CD4-positive, alpha-beta memory T cell (primary cell): Measurements from ENCODE around the gene PPM1H. TPM values are rescaled to one million over a fixed set of nuclear protein-coding genes. Genes with fewer than 3 reads are reported as not detected.
A peak's percentile ranks its signal among the peaks of the same experiment; 100 is the strongest.
"Not testable (repeated sequence)": the region's sequence is repeated elsewhere in the genome, so short reads cannot be mapped to it uniquely, and the experiment has no call there.

ENCODE experiments used
- CTCF ChIA-PET: fragments of 350-600 bp; sonication (Branson Sonifier 250); formaldehyde crosslinking; loops from one replicate; lab custom pipeline; 2021; ENCODE audit warnings: inconsistent platforms; ENCODE audit not compliant: partially characterized antibody; lab: Charles Lee
- POLR2A ChIA-PET: fragments of 350-600 bp; sonication (Branson Sonifier 250); formaldehyde crosslinking; loops from one replicate; lab custom pipeline; 2021; ENCODE audit not compliant: partially characterized antibody; lab: Charles Lee
- DNase-seq, 5 donors: peaks; one replicate each; pipeline versions ENCODE4 v3.0.0 to v3.0.0-alpha.2; 2020 to 2022; ENCODE audit warnings: mixed read lengths in 1 of 5
- H3K27ac ChIP-seq: one replicate; pipeline ENCODE4 v1.7.0; 2013; ENCODE audit warnings: low read depth, low read length
- H3K27me3 ChIP-seq: 2 replicates; pipeline ENCODE4 v1.7.0; 2013; ENCODE audit warnings: mild to moderate bottlenecking, low read length, moderate library complexity; ENCODE audit not compliant: insufficient read depth
- H3K36me3 ChIP-seq: 2 replicates; pipeline ENCODE4 v1.7.0; 2013; ENCODE audit warnings: mild to moderate bottlenecking, low read length, moderate library complexity; ENCODE audit not compliant: insufficient read depth
- H3K4me1 ChIP-seq: 2 replicates; pipeline ENCODE4 v1.7.0; 2013; ENCODE audit warnings: mild to moderate bottlenecking, low read length, moderate library complexity; ENCODE audit not compliant: insufficient read depth
- H3K4me3 ChIP-seq, 2 donors: one replicate each; pipeline ENCODE4 v1.7.0; 2013; ENCODE audit warnings: low read length in 2 of 2, mild to moderate bottlenecking in 1 of 2
- H3K9me3 ChIP-seq, 2 donors: one replicate each; pipeline ENCODE4 v1.7.0; 2013; ENCODE audit warnings: low read length in 2 of 2, control low read depth in 1 of 2; ENCODE audit not compliant: control insufficient read depth in 1 of 2
- H3K27ac Mint-ChIP-seq, 7 donors: one replicate each; pipeline ENCODE4 v1.8.0; 2020 to 2021; ENCODE audit warnings: mixed read lengths in 7 of 7, mild to moderate bottlenecking in 6 of 7, inconsistent platforms in 3 of 7, moderate library complexity in 3 of 7
- H3K27me3 Mint-ChIP-seq, 2 donors: one replicate each; pipeline ENCODE4 v1.8.0; 2020 to 2021; ENCODE audit warnings: mixed read lengths in 2 of 2
- H3K36me3 Mint-ChIP-seq, 2 donors: one replicate each; pipeline ENCODE4 v1.8.0; 2020 to 2021; ENCODE audit warnings: mixed read lengths in 2 of 2, inconsistent platforms in 1 of 2, mild to moderate bottlenecking in 1 of 2
- H3K4me1 Mint-ChIP-seq, 4 donors: one replicate each; pipeline ENCODE4 v1.8.0; 2020 to 2021; ENCODE audit warnings: mixed read lengths in 4 of 4, mild to moderate bottlenecking in 1 of 4
- H3K4me3 Mint-ChIP-seq, 8 donors: one replicate each; pipeline ENCODE4 v1.8.0; 2020 to 2021; ENCODE audit warnings: mixed read lengths in 8 of 8, mild to moderate bottlenecking in 7 of 8, moderate library complexity in 6 of 8, inconsistent platforms in 3 of 8
- H3K9me3 Mint-ChIP-seq, 8 donors: one replicate each; pipeline ENCODE4 v1.8.0; 2020 to 2021; ENCODE audit warnings: mixed read lengths in 8 of 8, mild to moderate bottlenecking in 5 of 8, inconsistent platforms in 3 of 8, moderate library complexity in 1 of 8
- intact Hi-C: fragments of 100-400 bp; cut with micrococcal nuclease; formaldehyde crosslinking; loops from one replicate; pipeline ENCODE4 v1.15.1; 2023
- polyA plus RNA-seq, 2 donors: library from polyadenylated mRNA; unstranded; fragments of 300-500 nt; fragmentation: Illumina TruSeq; gene quantifications; one replicate each; pipeline ENCODE4 v1.2.3, GENCODE V29; 2021
- total RNA-seq, 2 experiments: library from RNA; stranded (reverse); gene quantifications; one replicate each; pipeline ENCODE4 v1.2.3, GENCODE V29; 2021

The PPM1H gene
- total and polyA plus RNA-seq, 4 experiments from 2014 or later, result 0.06 to 0.14 TPM; not detected in 2

DNA sequence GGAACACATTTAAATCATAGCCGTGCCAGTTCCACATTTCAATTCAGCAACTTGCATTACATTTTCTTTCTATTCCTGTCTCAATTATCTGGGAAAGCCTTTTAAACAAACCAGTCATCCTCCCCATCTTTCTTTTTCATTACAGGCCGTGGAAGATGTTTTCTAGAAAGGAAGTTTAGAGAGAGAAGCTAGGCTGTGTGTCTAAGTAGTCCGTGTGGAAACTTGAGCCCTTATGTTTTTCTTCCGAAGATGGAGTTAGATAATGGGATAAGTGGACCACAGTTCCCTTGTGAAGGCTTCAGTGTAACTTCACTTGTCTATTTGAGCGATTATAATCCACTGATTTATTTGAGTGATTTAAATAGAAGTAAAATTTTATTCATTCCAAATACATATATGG lies 12.4 kb upstream of the PPM1H start:
- CTCF ChIA-PET, result no interaction called here
- H3K27me3 ChIP-seq, result no peaks in the 10 kb centered on the region
- no peaks in the 10 kb centered on the region for H3K4me1 Mint-ChIP-seq
- intact Hi-C loops, result no loop called here
- POLR2A ChIA-PET, result no interaction called here
- no peaks in the 10 kb centered on the region for H3K36me3 Mint-ChIP-seq
- no peak overlapping the region for H3K27ac ChIP-seq
- H3K4me3 Mint-ChIP-seq, result no peak overlapping the region
- peaks cover 0 to 4% (median 0%) of the 10 kb centered on the region in 8 donors for H3K9me3 Mint-ChIP-seq
- no peaks in the 10 kb centered on the region for H3K4me1 ChIP-seq
- DNase-seq, result no peak
- peaks cover 9 to 10% of the 10 kb centered on the region in 2 donors for H3K27me3 Mint-ChIP-seq
- H3K4me3 ChIP-seq, result no peak overlapping the region
- H3K36me3 ChIP-seq, result no peaks in the 10 kb centered on the region
- H3K27ac Mint-ChIP-seq, result no peak overlapping the region
- H3K9me3 ChIP-seq, result no peaks in the 10 kb centered on the region

DNA sequence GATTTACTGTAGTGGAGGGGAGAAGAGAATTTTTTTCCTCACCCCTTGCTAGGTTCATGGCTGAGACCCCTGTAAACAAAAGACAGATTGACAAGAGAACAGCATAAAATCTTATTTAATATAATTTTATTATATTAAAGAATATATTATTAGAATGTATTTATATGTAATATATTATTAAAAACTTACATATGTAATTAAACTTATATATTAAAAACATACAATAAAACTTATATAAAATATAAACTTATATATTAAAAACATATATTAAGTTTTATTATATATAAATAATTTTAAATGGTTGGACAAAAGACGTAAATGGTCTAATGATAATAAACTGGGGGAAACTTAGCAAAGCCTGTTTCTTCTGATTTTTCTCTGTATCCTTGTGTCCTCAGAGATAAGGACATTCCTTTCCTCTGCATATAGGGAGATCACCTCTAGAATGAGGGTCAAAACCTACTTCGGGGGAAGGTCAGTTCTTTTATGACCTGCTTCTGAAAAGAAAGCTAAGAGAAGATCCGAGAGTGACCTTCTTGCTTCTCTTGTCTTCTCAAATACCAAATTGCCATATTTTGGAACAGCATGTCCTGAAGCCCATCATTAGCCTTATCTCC lies 8.9 kb upstream of the PPM1H start:
- no peaks in the 10 kb centered on the region for H3K36me3 ChIP-seq
- H3K4me3 ChIP-seq, result no peak overlapping the region
- no peak overlapping the region for H3K4me3 Mint-ChIP-seq
- no peak for DNase-seq
- H3K9me3 Mint-ChIP-seq, result no peaks in the 10 kb centered on the region
- no peaks in the 10 kb centered on the region for H3K4me1 Mint-ChIP-seq
- no peaks in the 10 kb centered on the region for H3K4me1 ChIP-seq
- no peaks in the 10 kb centered on the region for H3K27me3 ChIP-seq
- intact Hi-C loops, result no loop called here
- no peaks in the 10 kb centered on the region for H3K9me3 ChIP-seq
- peaks cover 9 to 10% of the 10 kb centered on the region in 2 donors for H3K27me3 Mint-ChIP-seq
- H3K36me3 Mint-ChIP-seq, result no peaks in the 10 kb centered on the region
- CTCF ChIA-PET, result no interaction called here
- H3K27ac Mint-ChIP-seq, result no peak overlapping the region
- POLR2A ChIA-PET, result no interaction called here
- H3K27ac ChIP-seq, result no peak overlapping the region

DNA sequence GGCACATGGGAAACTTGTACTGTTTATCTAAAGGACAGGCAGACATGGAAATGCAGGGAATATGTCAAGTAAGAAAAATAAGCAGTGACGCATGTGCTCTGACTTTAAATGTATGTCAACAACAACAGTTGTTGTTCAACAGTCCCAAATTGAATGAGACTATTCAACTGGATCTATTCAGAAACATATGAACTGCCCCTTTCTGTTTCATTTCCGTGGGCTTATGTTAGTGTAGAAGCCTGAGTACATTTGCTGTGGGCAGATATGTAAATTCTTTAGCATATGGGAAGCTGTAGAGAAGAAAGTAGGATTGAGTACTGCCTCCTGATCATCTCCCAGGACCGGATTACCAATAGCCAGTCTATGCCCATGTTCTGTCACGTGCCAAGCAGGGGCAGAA lies 7.4 kb upstream of the PPM1H start:
- H3K27ac Mint-ChIP-seq, POLR2A ChIA-PET, H3K9me3 Mint-ChIP-seq, H3K27ac ChIP-seq, DNase-seq, H3K9me3 ChIP-seq, H3K36me3 ChIP-seq, H3K4me3 ChIP-seq, CTCF ChIA-PET, H3K4me3 Mint-ChIP-seq, H3K36me3 Mint-ChIP-seq, H3K4me1 ChIP-seq, H3K4me1 Mint-ChIP-seq, H3K27me3 ChIP-seq, intact Hi-C loops: not testable (repeated sequence)
- H3K27me3 Mint-ChIP-seq, result peaks cover 11 to 14% of the 10 kb centered on the region in 2 donors

DNA sequence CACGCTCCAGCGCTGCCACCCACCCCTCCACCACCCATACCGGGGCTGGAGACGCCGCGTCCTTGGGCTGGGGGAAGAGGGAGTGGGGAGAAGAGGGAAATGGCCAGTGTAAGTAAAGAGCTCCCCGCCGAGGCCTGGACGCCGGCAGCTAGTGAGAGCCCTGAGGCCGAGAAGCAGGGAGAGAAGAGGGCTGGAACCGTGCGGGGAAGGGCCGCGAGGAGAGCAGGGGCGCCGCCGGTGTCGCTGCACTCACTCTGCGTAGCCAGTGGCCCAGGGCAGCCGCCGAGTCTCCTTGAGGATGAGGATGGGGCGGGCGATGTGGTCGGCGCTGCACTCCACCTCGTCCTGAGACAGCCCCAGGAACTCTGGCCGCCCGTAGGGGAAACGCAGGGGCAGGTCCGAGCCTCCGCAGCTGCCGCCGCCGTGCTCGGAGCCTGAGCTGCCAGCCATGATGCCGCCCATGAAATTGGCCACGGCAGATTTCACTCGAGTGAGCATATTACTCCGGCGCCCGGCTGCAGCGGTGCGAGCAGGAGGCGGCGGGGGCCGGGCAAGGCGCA lies 631 bp downstream of the PPM1H start:
- Mint-ChIP-seq H3K27ac (no peak overlapping the region), H3K36me3 (no peaks in the 10 kb centered on the region), H3K27me3 (peaks cover 29 to 41% of the 10 kb centered on the region in 2 donors), H3K4me1 (peaks cover 9 to 15% (median 13%) of the 10 kb centered on the region in 4 donors), H3K4me3 (peak overlapping the region; percentile 79 to 92 (median 84)), H3K9me3 (peaks cover 0 to 3% (median 0%) of the 10 kb centered on the region in 8 donors)
- peaks cover 12% of the 10 kb centered on the region for H3K27me3 ChIP-seq
- peak in 3 of 5 donors; percentile 0 to 2 (median 1) for DNase-seq
- no peaks in the 10 kb centered on the region for H3K36me3 ChIP-seq
- ChIA-PET CTCF (no interaction called here), POLR2A (no interaction called here)
- H3K27ac ChIP-seq, result no peak overlapping the region
- peak overlapping the region in 1 of 2 donors; percentile 14 for H3K4me3 ChIP-seq
- intact Hi-C loops, result no loop called here
- H3K4me1 ChIP-seq, result peaks cover 20% of the 10 kb centered on the region
- H3K9me3 ChIP-seq, result no peaks in the 10 kb centered on the region

DNA sequence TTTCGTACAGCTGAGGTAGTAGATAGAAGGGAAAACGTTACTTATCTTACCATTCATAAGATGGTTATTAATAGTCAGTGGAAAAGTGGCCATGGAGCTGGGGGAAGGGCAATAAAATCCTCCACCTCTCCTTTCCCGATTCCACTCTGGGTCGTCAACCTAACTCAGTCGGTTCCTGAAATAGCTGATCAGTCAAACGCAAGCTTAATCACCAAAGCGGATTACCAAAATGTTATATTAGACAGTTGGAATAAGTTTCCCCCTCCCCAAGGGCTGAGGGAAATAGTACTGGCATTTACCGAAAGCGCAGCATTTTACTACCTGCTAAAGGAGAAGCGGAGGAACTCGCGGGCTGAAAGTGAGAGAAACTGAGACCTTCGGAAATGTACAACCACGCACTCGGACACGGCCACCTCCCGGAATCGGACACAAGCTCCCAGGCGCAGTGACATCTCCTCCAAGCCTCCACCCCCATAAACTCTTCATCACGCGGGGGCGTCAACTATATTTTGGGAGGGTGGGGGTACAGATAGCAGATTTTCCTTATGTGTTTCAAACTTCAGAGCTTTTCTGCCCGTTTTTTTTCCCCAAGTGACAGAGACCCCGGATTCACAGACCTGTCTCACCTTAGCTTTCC lies 1.2 kb downstream of the PPM1H start:
- no peak overlapping the region for H3K27ac Mint-ChIP-seq
- Histone ChIP-seq H3K4me3 (peak overlapping the region in 1 of 2 donors; percentile 14), H3K9me3 (no peaks in the 10 kb centered on the region), H3K27me3 (peaks cover 12% of the 10 kb centered on the region), H3K36me3 (no peaks in the 10 kb centered on the region), H3K4me1 (peaks cover 20% of the 10 kb centered on the region), H3K27ac (no peak overlapping the region)
- ChIA-PET CTCF (no interaction called here), POLR2A (no interaction called here)
- peak overlapping the region; percentile 79 to 92 (median 84) for H3K4me3 Mint-ChIP-seq
- intact Hi-C loops, result no loop called here
- H3K36me3 Mint-ChIP-seq, result no peaks in the 10 kb centered on the region
- peaks cover 0 to 3% (median 0%) of the 10 kb centered on the region in 8 donors for H3K9me3 Mint-ChIP-seq
- DNase-seq, result no peak
- H3K27me3 Mint-ChIP-seq, result peaks cover 26 to 41% of the 10 kb centered on the region in 2 donors
- H3K4me1 Mint-ChIP-seq, result peaks cover 9 to 15% (median 13%) of the 10 kb centered on the region in 4 donors

DNA sequence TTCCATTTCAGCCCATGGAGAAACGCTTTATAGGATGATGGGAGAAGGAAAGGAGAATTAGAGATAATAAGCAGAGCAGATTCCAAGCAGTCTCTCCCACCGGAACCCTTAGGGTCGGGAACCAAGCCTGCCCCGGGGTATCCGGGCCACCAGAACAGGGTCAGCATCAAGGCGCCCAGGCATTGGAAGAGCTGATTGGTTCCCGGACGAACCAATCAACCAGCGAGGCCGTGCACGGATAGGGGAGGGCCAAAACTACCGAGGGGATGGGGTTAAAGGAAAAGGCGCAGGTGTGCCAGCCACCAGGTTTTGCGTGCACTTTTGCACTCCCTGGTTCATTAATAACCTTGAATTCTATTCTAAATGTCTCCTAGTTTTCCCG lies 1.7 kb downstream of the PPM1H start:
- H3K4me3 ChIP-seq, result no peak overlapping the region

DNA sequence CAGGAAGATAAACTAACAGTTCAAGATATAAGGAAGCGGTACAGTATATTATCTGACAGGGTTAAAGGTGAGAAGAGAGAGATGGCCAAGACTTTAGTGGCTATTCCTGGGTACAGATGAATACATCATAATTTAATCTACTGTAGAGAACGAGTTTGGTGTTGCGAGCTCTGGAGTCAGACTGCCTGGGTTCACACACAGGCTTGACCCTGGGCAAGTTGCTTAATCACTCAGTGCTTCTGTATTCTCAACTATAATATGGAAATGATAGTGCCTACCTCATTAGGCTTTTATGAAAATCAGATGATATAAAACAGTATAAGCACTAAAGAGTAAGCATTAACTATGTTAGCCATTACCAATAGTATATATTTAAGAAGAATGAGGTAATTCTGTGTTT lies 3.5 kb downstream of the PPM1H start:
- peak overlapping the region in 1 of 8 donors; percentile 35 for H3K4me3 Mint-ChIP-seq
- Histone ChIP-seq H3K9me3 (no peaks in the 10 kb centered on the region), H3K4me1 (peaks cover 20% of the 10 kb centered on the region), H3K27me3 (peaks cover 12% of the 10 kb centered on the region), H3K27ac (no peak overlapping the region), H3K36me3 (no peaks in the 10 kb centered on the region), H3K4me3 (no peak overlapping the region)
- POLR2A ChIA-PET, result no interaction called here
- no peak for DNase-seq
- H3K9me3 Mint-ChIP-seq, result peaks cover 0 to 3% (median 0%) of the 10 kb centered on the region in 8 donors
- intact Hi-C loops, result no loop called here
- H3K36me3 Mint-ChIP-seq, result no peaks in the 10 kb centered on the region
- no peak overlapping the region for H3K27ac Mint-ChIP-seq
- peaks cover 9 to 15% (median 13%) of the 10 kb centered on the region in 4 donors for H3K4me1 Mint-ChIP-seq
- H3K27me3 Mint-ChIP-seq, result peaks cover 26 to 38% of the 10 kb centered on the region in 2 donors
- CTCF ChIA-PET, result no interaction called here

More for the DNA sequence above, 1.7 kb downstream of the PPM1H start:
- Histone ChIP-seq H3K9me3 (no peaks in the 10 kb centered on the region), H3K27me3 (peaks cover 12% of the 10 kb centered on the region), H3K27ac (no peak overlapping the region), H3K36me3 (no peaks in the 10 kb centered on the region), H3K4me1 (peaks cover 20% of the 10 kb centered on the region)
- H3K9me3 Mint-ChIP-seq, result peaks cover 0 to 3% (median 0%) of the 10 kb centered on the region in 8 donors
- peaks cover 28 to 43% of the 10 kb centered on the region in 2 donors for H3K27me3 Mint-ChIP-seq
- ChIA-PET CTCF (no interaction called here), POLR2A (no interaction called here)
- H3K4me1 Mint-ChIP-seq, result peaks cover 9 to 15% (median 13%) of the 10 kb centered on the region in 4 donors
- peak overlapping the region in 6 of 8 donors; percentile 48 to 92 (median 82) for H3K4me3 Mint-ChIP-seq
- no peak overlapping the region for H3K27ac Mint-ChIP-seq
- intact Hi-C loops, result no loop called here
- no peaks in the 10 kb centered on the region for H3K36me3 Mint-ChIP-seq
- DNase-seq, result no peak
